NB4 (cell line): ENCODE data around the gene FER.

Experiments used
- CTCF ChIP-seq: IDR thresholded peaks from one replicate; pipeline ENCODE4 v1.5.1; 2012; ENCODE audit warnings: low read depth, low read length
- POLR2A ChIP-seq: IDR thresholded peaks from 2 replicates; pipeline ENCODE4 v1.6.1; 2011; ENCODE audit warnings: mild to moderate bottlenecking; ENCODE audit not compliant: insufficient read length; ENCODE audit errors: extremely low read depth

GRCh38 chr5:109029847-109030246 lies 282.1 kb downstream of the FER start:
- TF ChIP-seq CTCF (no peak), POLR2A (no peak)
